DOHH2 (cell line): ENCODE measurements around the gene HMGB1.
"Not testable (repeated sequence)": the region's sequence is repeated elsewhere in the genome, so short reads cannot be mapped to it uniquely, and the experiment has no call there.

Experiments used
- H3F3A ChIP-seq: fragments of 200-600 bp; sonication (generic), shearing (Covaris generic); 2 replicates; pipeline ENCODE4 v1.6.0; 2016; ENCODE audit warnings: antibody characterized with exemption, mild to moderate bottlenecking; ENCODE audit not compliant: control insufficient read depth, insufficient read depth
- H3K27ac ChIP-seq: fragments of 200-600 bp; sonication (generic); 2 replicates; pipeline ENCODE4 v1.5.1; 2014; ENCODE audit warnings: low read depth, mild to moderate bottlenecking, low read length, moderate library complexity
- H3K27me3 ChIP-seq: fragments of 200-600 bp; sonication (generic); 2 replicates; pipeline ENCODE4 v1.6.1; 2014; ENCODE audit warnings: mild to moderate bottlenecking, low read length, mixed read lengths; ENCODE audit not compliant: control insufficient read depth
- H3K36me3 ChIP-seq: fragments of 200-600 bp; sonication (generic); 2 replicates; pipeline ENCODE4 v1.6.1; 2014; ENCODE audit warnings: mild to moderate bottlenecking, low read length, moderate library complexity, mixed read lengths; ENCODE audit not compliant: control insufficient read depth
- H3K4me1 ChIP-seq: fragments of 200-600 bp; sonication (generic); 2 replicates; pipeline ENCODE4 v1.6.1; 2014; ENCODE audit warnings: mild to moderate bottlenecking, low read length, mixed read lengths; ENCODE audit not compliant: control insufficient read depth
- H3K4me2 ChIP-seq: fragments of 200-600 bp; sonication (generic); 2 replicates; pipeline ENCODE4 v1.6.0; 2014; ENCODE audit warnings: mild to moderate bottlenecking, low read length, moderate library complexity
- H3K4me3 ChIP-seq: fragments of 200-600 bp; sonication (generic); 2 replicates; pipeline ENCODE4 v1.5.1; 2014; ENCODE audit warnings: mild to moderate bottlenecking, low read length, mixed read lengths
- H3K79me2 ChIP-seq: fragments of 200-600 bp; sonication (generic); 2 replicates; pipeline ENCODE4 v1.6.1; 2014; ENCODE audit warnings: mild to moderate bottlenecking, low read length, mixed read lengths; ENCODE audit not compliant: control insufficient read depth
- H3K9me2 ChIP-seq: fragments of 200-600 bp; sonication (generic); replicated peaks from 2 replicates; pipeline ENCODE4 v1.6.1; 2014; ENCODE audit warnings: mild to moderate bottlenecking, low read length, mixed read lengths; ENCODE audit not compliant: control insufficient read depth
- H3K9me3 ChIP-seq: fragments of 200-600 bp; sonication (generic); 2 replicates; pipeline ENCODE4 v1.6.1; 2014; ENCODE audit warnings: antibody characterized with exemption, low read length, mixed read lengths; ENCODE audit not compliant: control insufficient read depth, insufficient read depth
- H4K20me1 ChIP-seq: fragments of 200-600 bp; sonication (generic); 2 replicates; pipeline ENCODE4 v1.6.0; 2014; ENCODE audit warnings: low read depth, mild to moderate bottlenecking, antibody characterized with exemption, low read length, moderate library complexity; ENCODE audit not compliant: control insufficient read depth, insufficient read depth
- EZH2phosphoT487 ChIP-seq: fragments of 200-600 bp; sonication (generic); IDR thresholded peaks from 2 replicates; pipeline ENCODE4 v1.6.1; 2017; ENCODE audit warnings: borderline replicate concordance, mild to moderate bottlenecking, antibody characterized with exemption, low read length, moderate library complexity, mixed read lengths
- TF ChIP-seq, protein P1 (sequence below): fragments of 200-600 bp; sonication (generic); IDR thresholded peaks from one replicate; pipeline ENCODE4 v1.5.1; 2014; ENCODE audit warnings: antibody characterized with exemption, mild to moderate bottlenecking, low read depth, low read length; ENCODE audit not compliant: poor library complexity, severe bottlenecking

The HMGB1 gene

DNA sequence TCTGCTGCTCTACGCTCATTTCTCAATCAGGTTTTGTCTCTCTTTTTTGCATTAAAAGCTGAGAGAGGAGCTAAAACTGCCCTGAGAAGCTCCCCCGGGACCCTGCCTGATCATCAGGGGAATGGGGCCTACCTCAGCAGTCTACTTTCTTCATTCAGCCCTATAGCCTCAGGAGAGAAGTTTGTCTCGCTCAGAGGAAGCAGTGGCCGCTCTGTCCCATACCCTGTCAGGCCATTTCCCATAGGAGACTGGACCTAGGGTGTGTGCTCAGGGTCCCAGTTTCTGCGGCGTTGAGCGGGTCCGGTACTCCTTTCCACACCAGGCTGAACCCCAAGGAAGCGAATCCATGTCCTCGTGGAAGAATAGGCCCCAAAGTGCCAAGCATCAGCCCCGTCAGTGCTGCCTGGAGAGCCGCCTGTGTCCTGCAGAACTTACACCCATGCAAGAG lies 21.8 kb downstream of the HMGB1 start:
- Histone ChIP-seq H3K4me1 (peaks cover 82% of the 10 kb centered on the region), H4K20me1 (no peaks in the 10 kb centered on the region), H3K4me3 (peak overlapping the region; percentile 80), H3K27me3 (no peaks in the 10 kb centered on the region), H3F3A (peaks cover 47% of the 10 kb centered on the region), H3K36me3 (peaks cover 36% of the 10 kb centered on the region), H3K9me3 (peaks cover 3% of the 10 kb centered on the region; the same call in 1 of the 2 replicates), H3K4me2 (peak overlapping the region; percentile 86), H3K79me2 (peaks cover 41% of the 10 kb centered on the region), H3K27ac (peak overlapping the region; percentile 98), H3K9me2 (no peaks in the 10 kb centered on the region)
- TF ChIP-seq, protein P1, sequence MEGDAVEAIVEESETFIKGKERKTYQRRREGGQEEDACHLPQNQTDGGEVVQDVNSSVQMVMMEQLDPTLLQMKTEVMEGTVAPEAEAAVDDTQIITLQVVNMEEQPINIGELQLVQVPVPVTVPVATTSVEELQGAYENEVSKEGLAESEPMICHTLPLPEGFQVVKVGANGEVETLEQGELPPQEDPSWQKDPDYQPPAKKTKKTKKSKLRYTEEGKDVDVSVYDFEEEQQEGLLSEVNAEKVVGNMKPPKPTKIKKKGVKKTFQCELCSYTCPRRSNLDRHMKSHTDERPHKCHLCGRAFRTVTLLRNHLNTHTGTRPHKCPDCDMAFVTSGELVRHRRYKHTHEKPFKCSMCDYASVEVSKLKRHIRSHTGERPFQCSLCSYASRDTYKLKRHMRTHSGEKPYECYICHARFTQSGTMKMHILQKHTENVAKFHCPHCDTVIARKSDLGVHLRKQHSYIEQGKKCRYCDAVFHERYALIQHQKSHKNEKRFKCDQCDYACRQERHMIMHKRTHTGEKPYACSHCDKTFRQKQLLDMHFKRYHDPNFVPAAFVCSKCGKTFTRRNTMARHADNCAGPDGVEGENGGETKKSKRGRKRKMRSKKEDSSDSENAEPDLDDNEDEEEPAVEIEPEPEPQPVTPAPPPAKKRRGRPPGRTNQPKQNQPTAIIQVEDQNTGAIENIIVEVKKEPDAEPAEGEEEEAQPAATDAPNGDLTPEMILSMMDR: no peak
- no peak for TF ChIP-seq EZH2phosphoT487

DNA sequence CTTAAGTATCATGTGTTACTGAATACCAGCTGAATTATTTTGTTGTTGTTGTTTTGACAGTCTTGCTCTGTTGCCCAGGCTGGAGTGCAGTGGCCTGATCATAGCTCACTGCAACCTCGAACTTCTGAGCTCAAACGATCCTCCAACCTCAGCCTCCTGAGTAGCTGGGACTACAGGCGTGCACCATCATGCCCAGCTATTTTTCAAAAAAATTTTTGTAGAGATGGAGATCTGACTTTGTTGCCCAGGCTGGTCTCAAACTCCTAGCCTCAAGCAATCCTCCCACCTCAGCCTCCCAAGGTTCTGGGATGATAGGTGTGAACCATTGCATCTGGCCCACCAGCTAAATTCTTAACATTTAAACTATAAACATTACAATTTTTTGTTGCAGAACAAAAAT lies 22.2 kb downstream of the HMGB1 start:
- Histone ChIP-seq H3K4me1 (peaks cover 82% of the 10 kb centered on the region), H3K27ac (peak overlapping the region; percentile 98), H3K4me3 (peak overlapping the region; percentile 63), H3K4me2 (peak overlapping the region; percentile 86), H3K79me2 (peaks cover 36% of the 10 kb centered on the region), H3K36me3 (peaks cover 31% of the 10 kb centered on the region), H3F3A (peaks cover 52% of the 10 kb centered on the region)
- not testable (repeated sequence) for H3K9me2 ChIP-seq, H3K27me3 ChIP-seq, H3K9me3 ChIP-seq, H4K20me1 ChIP-seq

DNA sequence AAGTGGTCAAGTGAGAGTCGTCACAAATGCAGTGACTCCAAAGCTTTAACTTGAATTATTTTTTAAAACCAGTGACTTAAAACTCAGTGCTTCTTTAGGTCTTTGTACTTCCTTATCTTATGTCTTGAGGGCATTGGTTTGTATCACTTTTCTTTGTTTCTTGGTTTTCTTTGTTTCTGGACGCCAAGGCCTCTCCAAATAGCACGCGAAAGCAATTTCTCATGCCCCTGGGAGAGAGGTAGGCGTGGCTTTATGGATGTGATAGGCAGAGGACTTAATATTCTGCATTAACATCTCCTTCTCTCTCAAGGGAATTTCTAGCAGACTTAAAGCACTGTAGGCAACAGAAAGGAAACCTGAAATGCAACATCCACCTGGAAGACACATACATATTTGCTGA lies 22.8 kb downstream of the HMGB1 start:
- Histone ChIP-seq H3K9me3 (peaks cover 3% of the 10 kb centered on the region; the same call in 1 of the 2 replicates), H3K4me2 (peak overlapping the region; percentile 86), H3K9me2 (no peaks in the 10 kb centered on the region), H3K4me1 (peaks cover 82% of the 10 kb centered on the region), H3K79me2 (peaks cover 30% of the 10 kb centered on the region), H3K27ac (peak overlapping the region; percentile 98), H3K27me3 (no peaks in the 10 kb centered on the region), H4K20me1 (no peaks in the 10 kb centered on the region), H3K4me3 (peak overlapping the region; percentile 63), H3F3A (peaks cover 57% of the 10 kb centered on the region), H3K36me3 (peaks cover 25% of the 10 kb centered on the region)
- TF ChIP-seq, protein P1: no peak
- TF ChIP-seq EZH2phosphoT487: no peak

DNA sequence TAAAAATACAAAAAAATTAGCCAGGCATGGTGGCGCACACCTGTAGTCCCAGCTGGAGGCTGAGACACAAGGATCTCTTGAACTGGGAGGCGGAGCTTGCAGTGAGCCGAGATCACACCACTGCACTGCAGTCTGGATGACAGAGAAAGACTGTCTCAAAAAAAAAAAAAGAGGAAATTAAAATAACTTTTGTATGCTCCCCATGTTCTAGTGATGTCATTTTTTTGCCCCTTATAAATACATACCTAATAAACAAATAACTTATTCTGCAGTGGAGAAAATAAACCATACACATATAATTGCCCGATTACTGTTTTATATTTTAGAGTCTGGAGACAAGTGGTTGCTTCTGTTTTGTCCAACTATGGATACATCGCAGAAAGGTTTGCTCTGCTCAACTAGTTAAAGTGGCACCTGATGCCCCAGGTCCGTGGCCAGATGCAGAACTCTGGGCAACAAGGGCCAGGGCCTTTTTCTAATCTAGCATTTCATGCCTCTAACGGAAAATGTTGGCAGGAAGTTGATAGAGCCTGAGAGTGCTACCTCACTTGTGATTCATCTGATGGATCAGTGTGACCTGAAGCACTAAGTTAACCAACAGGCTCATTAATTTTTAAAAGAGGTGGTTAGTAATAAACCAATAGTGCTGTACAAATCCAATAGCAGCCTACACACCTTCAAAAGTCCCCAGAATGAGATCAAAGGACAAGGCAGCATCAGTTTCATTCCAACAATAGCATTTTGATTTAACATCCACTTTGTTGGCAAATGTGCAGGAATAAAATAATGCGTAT lies 24.6 kb downstream of the HMGB1 start:
- Histone ChIP-seq H3K4me3 (peak overlapping the region; percentile 51), H4K20me1 (no peaks in the 10 kb centered on the region), H3K79me2 (peaks cover 12% of the 10 kb centered on the region), H3K4me1 (peaks cover 93% of the 10 kb centered on the region), H3K4me2 (peak overlapping the region; percentile 68), H3F3A (peaks cover 56% of the 10 kb centered on the region), H3K36me3 (peaks cover 9% of the 10 kb centered on the region), H3K27me3 (no peaks in the 10 kb centered on the region), H3K27ac (peak overlapping the region; percentile 98), H3K9me3 (peaks cover 3% of the 10 kb centered on the region; the same call in 1 of the 2 replicates), H3K9me2 (no peaks in the 10 kb centered on the region)
- TF ChIP-seq EZH2phosphoT487: no peak
- TF ChIP-seq, protein P1: no peak
